Activated T-cell treated with anti-CD3 and anti-CD28 coated beads for 1 hour (primary cell): Measurements from ENCODE around the gene LRCH1.

Experiments used
- DNase-seq: peaks from one replicate; pipeline ENCODE4 v3.0.0-alpha.2; 2020; ENCODE audit warnings: low read depth

The LRCH1 gene

GRCh38 chr13:46535002-46535401, 18.0 kb upstream of the LRCH1 start:
- DNase-seq = no peak

GRCh38 chr13:46535825-46536224, 17.1 kb upstream of the LRCH1 start:
- no peak for DNase-seq

GRCh38 chr13:46536341-46536740, 16.6 kb upstream of the LRCH1 start:
- DNase-seq = no peak

GRCh38 chr13:46539231-46539630, 13.7 kb upstream of the LRCH1 start:
- DNase-seq = no peak

GRCh38 chr13:46541210-46541609, 11.8 kb upstream of the LRCH1 start:
- DNase-seq = no peak

DNA sequence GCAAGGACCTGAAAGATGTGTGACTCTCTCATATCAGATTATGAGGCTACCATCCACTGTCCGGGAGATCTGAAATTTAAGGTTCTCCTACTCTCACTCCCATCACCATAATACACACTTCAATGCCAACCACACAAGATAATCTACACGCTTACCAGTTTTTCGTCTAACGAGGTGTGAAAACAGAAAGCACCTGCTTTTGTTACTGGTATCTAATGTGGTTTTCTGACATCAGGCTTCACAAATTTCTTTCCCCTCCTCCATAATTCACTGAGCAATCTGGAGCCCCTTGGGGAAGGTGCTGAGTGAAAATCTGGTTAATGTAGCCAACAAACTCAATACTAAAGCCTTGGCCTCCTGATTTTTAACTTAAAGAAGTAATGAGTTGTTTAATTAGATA, 10.1 kb upstream of the LRCH1 start:
- DNase-seq = no peak

- DNase-seq = no peak
Observed at GRCh38 chr13:46543287-46543686, 9.7 kb upstream of the LRCH1 start.

GRCh38 chr13:46544208-46544607, 8.8 kb upstream of the LRCH1 start:
- no peak for DNase-seq

DNA sequence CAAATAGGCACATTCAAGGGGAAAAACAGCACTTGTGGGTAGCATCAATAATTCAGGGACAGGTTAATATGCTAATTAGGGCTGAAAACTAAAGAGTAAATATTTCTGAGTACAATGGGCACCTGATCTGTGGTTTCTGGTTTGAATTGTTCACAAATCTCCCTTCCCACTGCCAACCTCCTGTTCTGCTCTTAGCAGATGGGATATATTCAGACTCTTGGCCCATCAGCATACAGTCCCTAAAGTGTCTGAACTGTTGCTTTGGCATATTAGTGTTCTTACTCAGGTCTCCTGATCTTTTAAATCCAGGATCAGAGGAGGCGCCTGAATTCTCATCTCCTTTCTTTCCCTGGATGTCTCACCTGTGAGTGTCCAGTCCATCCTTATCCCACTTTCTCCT, 8.2 kb upstream of the LRCH1 start:
- DNase-seq = no peak

DNA sequence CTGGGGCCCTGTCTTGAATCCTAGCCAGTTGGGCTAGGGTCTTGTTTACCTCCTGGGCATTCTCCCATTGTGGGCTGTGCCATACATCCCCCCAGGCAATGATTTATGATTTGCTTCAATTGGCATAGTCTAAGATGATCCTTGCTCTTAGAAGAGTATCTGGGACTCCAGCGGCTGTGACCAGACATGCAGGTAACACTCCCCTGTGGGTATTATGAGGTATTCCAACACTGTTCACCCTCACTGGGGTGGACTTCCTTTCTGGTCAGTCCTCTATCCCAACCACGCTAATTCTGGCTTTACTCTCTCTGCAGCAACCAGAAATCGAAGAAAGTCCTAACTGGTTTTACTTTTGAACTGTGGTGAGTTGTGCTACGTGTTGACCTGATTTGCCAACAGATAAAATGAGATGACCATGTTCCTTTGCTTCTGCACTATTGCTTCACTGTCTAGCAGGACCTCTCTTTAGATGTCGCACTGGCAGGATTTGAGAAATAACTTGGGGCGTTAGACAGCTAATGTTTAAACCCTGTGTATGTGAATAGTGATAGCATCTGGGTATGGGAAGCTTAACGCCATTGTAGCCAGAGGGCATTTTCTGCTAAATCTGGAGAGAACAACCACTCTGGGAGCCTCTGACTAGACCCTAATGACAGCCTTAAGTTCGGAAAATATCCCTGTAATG, 6.7 kb upstream of the LRCH1 start:
- no peak for DNase-seq

- DNase-seq = no peak
Observed at GRCh38 chr13:46550822-46551221, 2.1 kb upstream of the LRCH1 start.

- peak; percentile 58 for DNase-seq
Observed at GRCh38 chr13:46551410-46552302, 1.3 kb upstream of the LRCH1 start.

- DNase-seq = no peak
Observed at GRCh38 chr13:46552303-46552682, 677 bp upstream of the LRCH1 start.

DNA sequence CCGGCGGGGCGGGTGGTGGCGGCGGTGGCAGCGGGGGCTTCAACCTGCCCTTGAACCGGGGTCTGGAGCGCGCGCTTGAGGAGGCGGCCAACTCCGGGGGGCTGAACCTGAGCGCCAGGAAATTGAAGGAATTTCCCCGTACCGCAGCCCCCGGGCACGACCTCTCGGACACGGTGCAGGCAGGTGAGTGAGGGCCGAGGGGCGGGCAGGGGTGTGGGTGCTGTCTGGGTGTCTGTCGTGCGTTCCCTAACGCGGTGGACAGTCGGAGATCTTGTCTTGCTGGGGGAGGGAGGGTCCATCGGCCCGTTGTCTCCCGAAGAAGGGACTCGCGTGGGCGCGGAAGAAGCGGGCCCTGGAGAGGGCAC, 533 bp downstream of the LRCH1 start:
- no peak for DNase-seq

- peak; percentile 39 for DNase-seq
Observed at GRCh38 chr13:46553886-46554858, 1.2 kb downstream of the LRCH1 start.

DNA sequence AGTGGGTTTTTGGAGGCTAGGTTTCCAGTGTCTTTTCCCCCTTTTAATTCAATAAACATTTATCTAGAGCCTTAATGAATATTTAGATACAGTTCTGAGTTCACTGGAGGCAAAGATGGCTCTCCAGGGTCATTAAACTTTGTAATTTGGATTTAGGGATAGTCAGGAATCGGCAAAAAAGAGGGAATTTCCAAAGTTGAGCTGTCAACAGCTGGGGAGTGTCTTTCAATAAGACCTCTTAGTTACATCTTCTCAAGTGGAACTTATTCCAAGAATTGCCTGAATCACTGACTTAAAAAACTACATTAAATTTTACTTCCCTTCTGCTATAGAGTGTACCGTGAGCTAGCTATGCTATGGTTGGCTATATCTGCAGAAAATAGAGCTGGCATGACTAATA, 2.0 kb downstream of the LRCH1 start:
- no peak for DNase-seq

DNA sequence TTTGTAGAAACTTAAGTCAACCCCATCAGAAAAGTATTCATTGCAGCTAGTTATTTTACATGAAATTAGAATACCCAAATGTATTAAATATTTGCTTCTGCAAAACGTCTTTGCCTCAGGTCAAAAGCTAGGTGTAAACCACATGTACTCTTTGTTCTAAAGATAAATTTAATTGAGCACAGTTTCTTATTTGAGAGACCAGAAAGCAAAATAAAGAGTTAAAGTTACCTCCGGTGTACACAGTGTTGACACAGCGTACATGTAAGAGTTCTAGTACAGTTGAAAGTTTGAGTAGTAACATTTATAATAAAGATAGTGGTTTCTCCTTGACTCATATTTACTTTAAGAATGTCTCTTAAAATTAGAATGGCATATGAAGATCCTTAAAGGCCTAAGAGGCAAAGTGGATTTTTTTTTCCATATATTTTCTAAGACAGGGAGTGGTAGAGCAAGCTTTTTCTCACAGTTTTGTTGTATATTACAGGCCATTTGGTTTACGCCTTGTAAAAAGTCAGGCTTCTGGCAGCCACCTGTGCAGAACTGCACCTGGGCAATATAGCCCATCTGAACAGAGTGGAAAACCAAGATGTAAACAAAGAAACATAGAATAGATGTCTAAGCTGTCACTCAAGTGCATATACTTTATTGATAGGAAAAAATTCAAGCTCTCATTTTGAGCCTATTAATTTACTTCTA, 2.9 kb downstream of the LRCH1 start:
- no peak for DNase-seq

DNA sequence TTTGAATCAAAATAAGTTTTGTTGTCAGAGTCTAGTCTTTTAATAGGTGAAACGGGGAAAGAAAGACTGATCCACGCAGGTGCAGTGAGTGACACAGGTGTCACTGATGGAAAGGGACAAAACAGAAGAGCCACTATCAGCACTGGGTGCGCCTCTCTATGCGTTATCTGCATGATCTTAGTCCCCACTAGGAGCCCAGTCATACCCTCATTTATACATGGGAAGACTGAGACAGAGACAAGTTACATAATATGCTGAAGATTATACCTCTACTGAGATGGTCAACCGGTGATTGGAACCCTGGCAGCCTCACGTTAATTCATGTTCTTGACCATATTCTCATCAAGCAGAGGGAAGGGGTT, 3.4 kb downstream of the LRCH1 start:
- DNase-seq = no peak

DNA sequence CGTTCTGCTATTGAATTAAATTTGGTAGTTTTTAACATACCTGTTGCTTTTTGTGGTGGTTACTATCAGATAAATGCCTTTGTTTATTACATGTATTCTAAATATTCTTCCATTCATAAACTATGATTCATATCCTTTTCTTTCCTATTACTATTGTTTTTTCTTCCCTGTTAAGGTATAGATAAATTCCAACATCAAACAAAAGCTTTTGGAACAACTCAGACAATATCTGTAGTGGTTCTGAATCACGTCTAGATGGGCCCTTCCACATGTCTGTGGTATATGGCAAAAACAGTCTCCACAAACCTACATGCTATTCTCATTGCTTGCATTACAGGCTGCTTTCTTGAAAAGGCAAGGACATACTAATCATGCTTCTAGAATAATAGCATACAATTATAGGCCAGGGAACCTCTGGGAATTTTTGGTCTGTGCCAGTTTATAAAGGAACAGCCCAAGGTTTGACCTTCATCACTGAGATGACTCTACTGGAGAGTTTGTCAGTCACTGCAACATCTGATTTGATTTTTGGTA, 6.4 kb downstream of the LRCH1 start:
- DNase-seq = no peak

DNA sequence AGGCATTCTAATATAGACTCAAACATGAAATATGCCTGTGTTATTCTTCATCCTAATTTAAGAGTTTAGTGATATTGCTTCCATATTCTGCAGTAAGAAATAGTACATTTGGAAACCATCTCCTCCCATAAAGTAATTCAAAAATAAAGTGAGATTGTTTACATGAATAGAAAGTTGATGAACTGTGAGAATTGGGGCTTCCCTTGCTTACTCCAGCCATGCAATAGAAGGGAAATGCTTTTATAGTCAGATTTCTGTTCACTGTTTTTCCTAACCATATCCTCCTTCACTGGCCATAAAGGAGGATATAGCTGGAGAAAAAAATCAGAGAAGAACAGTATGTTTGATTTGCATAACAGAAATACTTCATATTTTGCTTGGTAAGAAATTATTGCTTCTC, 7.8 kb downstream of the LRCH1 start:
- no peak for DNase-seq

GRCh38 chr13:46561286-46561685, 8.3 kb downstream of the LRCH1 start:
- DNase-seq = no peak

DNA sequence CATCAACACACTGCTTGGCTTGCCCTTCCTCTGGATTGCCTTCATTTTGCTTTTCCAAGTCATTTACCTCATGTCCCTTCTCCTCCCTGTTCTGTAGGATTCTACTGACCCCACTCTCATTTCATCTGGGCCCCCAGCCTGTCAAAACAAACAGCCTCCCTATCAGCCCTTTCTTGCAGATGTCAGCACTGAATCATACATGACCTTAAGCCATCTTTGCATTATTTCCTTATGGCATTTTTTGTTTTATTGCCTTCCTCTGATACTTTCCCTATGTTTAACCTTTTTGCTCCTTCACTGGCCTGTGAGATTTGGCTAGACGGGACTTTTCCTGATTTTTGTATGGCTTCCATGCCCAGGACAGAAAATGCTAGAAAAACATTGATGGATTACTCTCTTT, 8.7 kb downstream of the LRCH1 start:
- no peak for DNase-seq
